CD4-positive, alpha-beta memory T cell (primary cell): ENCODE measurements around the gene SLC46A1. TPM values are rescaled to one million over a fixed set of nuclear protein-coding genes. Genes with fewer than 3 reads are reported as not detected.

Experiments
- CTCF ChIA-PET: fragments of 350-600 bp; sonication (Branson Sonifier 250); formaldehyde crosslinking; loops from one replicate; lab custom pipeline; 2021; ENCODE audit warnings: inconsistent platforms; ENCODE audit not compliant: partially characterized antibody; lab: Charles Lee
- POLR2A ChIA-PET: fragments of 350-600 bp; sonication (Branson Sonifier 250); formaldehyde crosslinking; loops from one replicate; lab custom pipeline; 2021; ENCODE audit not compliant: partially characterized antibody; lab: Charles Lee
- DNase-seq, 5 donors: peaks; one replicate each; pipeline versions ENCODE4 v3.0.0 to v3.0.0-alpha.2; 2020 to 2022; ENCODE audit warnings: mixed read lengths in 1 of 5
- H3K27ac ChIP-seq: one replicate; pipeline ENCODE4 v1.7.0; 2013; ENCODE audit warnings: low read depth, low read length
- H3K27me3 ChIP-seq: 2 replicates; pipeline ENCODE4 v1.7.0; 2013; ENCODE audit warnings: mild to moderate bottlenecking, low read length, moderate library complexity; ENCODE audit not compliant: insufficient read depth
- H3K36me3 ChIP-seq: 2 replicates; pipeline ENCODE4 v1.7.0; 2013; ENCODE audit warnings: mild to moderate bottlenecking, low read length, moderate library complexity; ENCODE audit not compliant: insufficient read depth
- H3K4me1 ChIP-seq: 2 replicates; pipeline ENCODE4 v1.7.0; 2013; ENCODE audit warnings: mild to moderate bottlenecking, low read length, moderate library complexity; ENCODE audit not compliant: insufficient read depth
- H3K4me3 ChIP-seq, 2 donors: one replicate each; pipeline ENCODE4 v1.7.0; 2013; ENCODE audit warnings: low read length in 2 of 2, mild to moderate bottlenecking in 1 of 2
- H3K9me3 ChIP-seq, 2 donors: one replicate each; pipeline ENCODE4 v1.7.0; 2013; ENCODE audit warnings: low read length in 2 of 2, control low read depth in 1 of 2; ENCODE audit not compliant: control insufficient read depth in 1 of 2
- H3K27ac Mint-ChIP-seq, 7 donors: one replicate each; pipeline ENCODE4 v1.8.0; 2020 to 2021; ENCODE audit warnings: mixed read lengths in 7 of 7, mild to moderate bottlenecking in 6 of 7, inconsistent platforms in 3 of 7, moderate library complexity in 3 of 7
- H3K27me3 Mint-ChIP-seq, 2 donors: one replicate each; pipeline ENCODE4 v1.8.0; 2020 to 2021; ENCODE audit warnings: mixed read lengths in 2 of 2
- H3K36me3 Mint-ChIP-seq, 2 donors: one replicate each; pipeline ENCODE4 v1.8.0; 2020 to 2021; ENCODE audit warnings: mixed read lengths in 2 of 2, inconsistent platforms in 1 of 2, mild to moderate bottlenecking in 1 of 2
- H3K4me1 Mint-ChIP-seq, 4 donors: one replicate each; pipeline ENCODE4 v1.8.0; 2020 to 2021; ENCODE audit warnings: mixed read lengths in 4 of 4, mild to moderate bottlenecking in 1 of 4
- H3K4me3 Mint-ChIP-seq, 8 donors: one replicate each; pipeline ENCODE4 v1.8.0; 2020 to 2021; ENCODE audit warnings: mixed read lengths in 8 of 8, mild to moderate bottlenecking in 7 of 8, moderate library complexity in 6 of 8, inconsistent platforms in 3 of 8
- H3K9me3 Mint-ChIP-seq, 8 donors: one replicate each; pipeline ENCODE4 v1.8.0; 2020 to 2021; ENCODE audit warnings: mixed read lengths in 8 of 8, mild to moderate bottlenecking in 5 of 8, inconsistent platforms in 3 of 8, moderate library complexity in 1 of 8
- intact Hi-C: fragments of 100-400 bp; cut with micrococcal nuclease; formaldehyde crosslinking; loops from one replicate; pipeline ENCODE4 v1.15.1; 2023
- polyA plus RNA-seq, 2 donors: library from polyadenylated mRNA; unstranded; fragments of 300-500 nt; fragmentation: Illumina TruSeq; gene quantifications; one replicate each; pipeline ENCODE4 v1.2.3, GENCODE V29; 2021
- total RNA-seq, 2 experiments: library from RNA; stranded (reverse); gene quantifications; one replicate each; pipeline ENCODE4 v1.2.3, GENCODE V29; 2021

SLC46A1 gene
- total and polyA plus RNA-seq, 4 experiments from 2014 or later, result 2.3 to 2.6 (median 2.4) TPM; not detected in 1

DNA sequence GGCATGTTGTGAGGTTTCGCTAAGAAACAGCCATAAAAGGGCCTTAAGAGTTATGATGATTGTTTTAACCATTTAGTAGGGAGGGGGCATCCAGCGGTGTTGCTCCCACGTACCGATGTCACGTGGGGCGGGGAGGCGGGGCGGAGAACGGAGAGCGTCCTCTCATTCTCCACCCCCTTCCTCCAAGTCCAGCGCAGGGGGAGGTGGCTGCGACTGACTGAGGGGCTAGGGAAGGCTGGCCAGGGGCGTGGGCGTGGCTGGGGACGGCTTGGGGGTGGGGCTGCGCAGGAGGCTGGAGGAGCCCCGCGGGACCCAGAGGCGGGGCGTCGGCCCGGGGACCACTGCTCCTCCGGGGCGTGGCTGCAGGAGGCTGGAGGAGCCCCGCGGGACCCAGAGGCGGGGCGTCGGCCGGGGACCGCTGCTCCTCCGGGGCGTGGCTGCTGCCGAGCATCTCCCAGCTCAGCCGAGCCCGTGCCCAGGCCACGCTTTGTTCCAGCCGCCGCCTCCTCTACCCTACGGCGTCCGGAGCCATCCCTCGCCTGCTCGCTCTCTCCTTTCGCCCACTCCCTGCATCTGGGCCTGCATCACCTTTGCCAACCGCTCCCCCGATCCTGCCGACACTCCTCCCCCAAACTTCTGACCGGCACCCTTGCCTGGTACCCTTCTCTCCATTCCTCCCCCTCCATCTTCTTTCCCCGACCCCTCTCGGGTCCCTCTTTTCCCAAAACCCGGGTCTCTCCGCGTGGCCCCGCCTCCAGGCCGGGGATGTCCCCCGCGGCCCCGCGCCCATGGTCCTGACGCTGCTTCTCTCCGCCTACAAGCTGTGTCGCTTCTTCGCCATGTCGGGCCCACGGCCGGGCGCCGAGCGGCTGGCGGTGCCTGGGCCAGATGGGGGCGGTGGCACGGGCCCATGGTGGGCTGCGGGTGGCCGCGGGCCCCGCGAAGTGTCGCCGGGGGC lies 34.5 kb downstream of the SLC46A1 start, which contains the start of gene SARM1:
Gene SARM1 (plus strand): TSS at position 450 of the 958 bp plus-strand sequence. CDS start 339 bp downstream, at position 789.
- H3K4me3 ChIP-seq, result peak within 1 kb of the TSS in 1 of 2 donors; percentile 81
- no peaks in the 10 kb centered on the region for H3K9me3 ChIP-seq
- Mint-ChIP-seq H3K36me3 (peaks cover 3% of the 10 kb centered on the region in 2 donors), H3K27ac (peak within 1 kb of the TSS; percentile 88 to 99 (median 97)), H3K4me3 (peak within 1 kb of the TSS; percentile 91 to 100 (median 96)), H3K27me3 (no peaks in the 10 kb centered on the region), H3K4me1 (peaks cover 13 to 29% (median 17%) of the 10 kb centered on the region in 4 donors), H3K9me3 (no peaks in the 10 kb centered on the region)
- H3K27ac ChIP-seq, result peak within 1 kb of the TSS; percentile 85
- H3K4me1 ChIP-seq, result peaks cover 14% of the 10 kb centered on the region
- ChIA-PET POLR2A (interaction anchor here (0.6 to 6.5 kb wide), 8 partner anchors 10 to 316 kb away, joined by 3 to 62 read pairs (median 4); partner anchors contain the start of genes IFT20, POLDIP2 and TNFAIP1), CTCF (interaction anchor here (1.0 to 2.3 kb wide), 3 partner anchors 11 to 13 kb away, joined by 5 to 6 read pairs (median 5); no protein-coding TSS in a partner anchor)
- H3K27me3 ChIP-seq, result no peaks in the 10 kb centered on the region
- peak; percentile 73 to 87 (median 79) for DNase-seq
- no peaks in the 10 kb centered on the region for H3K36me3 ChIP-seq
- intact Hi-C loops, result loop anchor here (1.0 kb wide), 4 partner anchors 13 to 52 kb away; partner anchors contain the start of genes IFT20, POLDIP2, TMEM97 and TNFAIP1

DNA sequence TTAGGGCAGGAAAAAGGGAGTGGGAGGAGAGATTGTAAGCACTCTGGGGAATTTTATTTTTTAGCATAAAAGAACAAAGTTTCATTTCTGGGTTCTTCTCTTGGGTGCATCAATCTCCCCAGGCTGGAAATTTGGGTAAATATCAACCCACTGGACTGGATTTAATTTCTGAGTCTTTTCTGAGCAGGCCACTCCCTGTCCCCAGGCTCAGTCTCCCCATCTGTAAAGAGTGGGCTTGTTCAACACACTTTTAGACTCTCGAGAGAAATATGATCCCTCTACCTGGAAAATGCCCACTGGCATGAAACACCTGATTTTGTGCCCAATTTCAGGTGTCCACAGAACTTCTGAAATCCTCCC lies 35.3 kb downstream of the SLC46A1 start:
- ChIA-PET CTCF (interaction anchor here (0.9 to 2.3 kb wide), 5 partner anchors 10 to 46 kb away, joined by 3 to 6 read pairs (median 3); no protein-coding TSS in a partner anchor), POLR2A (interaction anchor here (0.9 to 6.5 kb wide), 5 partner anchors 13 to 36 kb away, joined by 3 to 62 read pairs (median 15); partner anchors contain the start of genes IFT20, POLDIP2 and TNFAIP1)
- Histone ChIP-seq H3K36me3 (no peaks in the 10 kb centered on the region), H3K27ac (peak overlapping the region; percentile 85), H3K4me3 (no peak overlapping the region), H3K9me3 (no peaks in the 10 kb centered on the region), H3K27me3 (no peaks in the 10 kb centered on the region), H3K4me1 (peaks cover 14% of the 10 kb centered on the region)
- H3K9me3 Mint-ChIP-seq, result no peaks in the 10 kb centered on the region
- intact Hi-C loops, result loop anchor here (1.0 kb wide), 4 partner anchors 13 to 51 kb away; partner anchors contain the start of genes IFT20, POLDIP2, TMEM97 and TNFAIP1
- no peaks in the 10 kb centered on the region for H3K27me3 Mint-ChIP-seq
- H3K4me1 Mint-ChIP-seq, result peaks cover 13 to 29% (median 17%) of the 10 kb centered on the region in 4 donors
- peak overlapping the region; percentile 88 to 99 (median 97) for H3K27ac Mint-ChIP-seq
- H3K4me3 Mint-ChIP-seq, result peak overlapping the region; percentile 91 to 100 (median 96)
- H3K36me3 Mint-ChIP-seq, result peaks cover 3% of the 10 kb centered on the region in 2 donors
- DNase-seq, result no peak

DNA sequence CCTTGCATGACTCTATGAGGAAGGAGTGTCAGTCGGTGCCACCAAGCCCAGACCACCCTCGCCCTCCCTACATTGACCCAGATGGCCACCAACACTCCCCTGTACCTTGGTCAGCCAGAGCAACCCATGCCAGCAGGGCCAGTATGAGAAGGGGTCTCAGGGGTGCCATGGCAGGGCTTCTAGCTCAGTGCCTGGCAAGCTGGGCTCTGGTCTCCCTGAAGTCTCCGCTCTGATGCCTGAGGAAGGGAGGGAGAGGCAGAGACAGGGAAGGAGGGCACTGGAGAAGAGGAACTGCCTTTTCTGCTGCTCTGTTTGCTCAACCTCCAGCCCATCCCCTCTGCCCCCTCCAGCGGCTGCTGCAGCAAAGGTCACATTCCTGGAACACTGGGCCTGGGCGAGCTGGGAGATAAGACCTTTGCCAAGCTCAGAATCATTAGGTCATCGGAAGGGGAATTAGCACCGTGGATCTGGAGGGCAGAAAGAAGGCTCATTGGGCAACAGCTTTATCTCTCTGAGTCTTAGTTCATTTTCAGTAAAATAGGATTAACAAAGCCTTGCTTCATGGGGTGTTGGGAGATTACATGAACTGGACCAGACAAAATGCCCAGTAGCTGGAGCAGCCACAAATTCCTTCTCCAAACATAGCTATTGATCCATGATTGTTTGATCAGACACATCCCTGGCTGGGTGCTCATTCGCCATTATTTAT lies 35.8 kb downstream of the SLC46A1 start, which contains the start of gene VTN:
Gene VTN (minus strand): TSS at position 273 of the 709 bp plus-strand sequence. CDS start 104 bp downstream, at position 169.
- no peaks in the 10 kb centered on the region for H3K9me3 Mint-ChIP-seq

DNA sequence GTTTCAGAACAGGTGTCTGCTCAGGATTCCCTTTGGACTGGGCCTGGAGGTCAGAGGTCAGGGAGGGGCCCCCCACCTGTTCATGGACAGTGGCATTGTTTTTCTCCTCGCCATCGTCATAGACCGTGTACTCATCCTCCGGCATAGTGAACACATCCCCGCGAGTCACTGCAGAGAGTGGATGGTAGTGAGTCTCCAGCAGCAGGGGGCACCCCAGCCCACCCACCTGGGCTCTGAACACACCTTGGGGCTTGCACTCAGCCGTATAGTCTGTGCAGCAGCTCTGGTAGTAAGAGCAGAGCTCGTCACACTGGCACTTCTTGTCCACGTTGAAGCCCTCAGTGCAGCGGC lies 36.4 kb downstream of the SLC46A1 start:
- no peaks in the 10 kb centered on the region for H3K27me3 Mint-ChIP-seq
- H3K36me3 Mint-ChIP-seq, result peaks cover 0 to 3% of the 10 kb centered on the region in 2 donors
- no peak for DNase-seq
- CTCF ChIA-PET, result interaction anchor here (0.6 to 2.3 kb wide), 3 partner anchors 15 to 47 kb away, joined by 3 to 6 read pairs (median 3); no protein-coding TSS in a partner anchor
- Histone ChIP-seq H3K27me3 (no peaks in the 10 kb centered on the region), H3K36me3 (peaks cover 1% of the 10 kb centered on the region), H3K9me3 (no peaks in the 10 kb centered on the region), H3K4me1 (peaks cover 14% of the 10 kb centered on the region), H3K4me3 (no peak overlapping the region), H3K27ac (no peak overlapping the region)
- peak overlapping the region in 5 of 7 donors; percentile 5 to 97 (median 88) for H3K27ac Mint-ChIP-seq
- intact Hi-C loops, result no loop called here
- H3K9me3 Mint-ChIP-seq, result no peaks in the 10 kb centered on the region
- POLR2A ChIA-PET, result interaction anchor here (6.5 kb wide), 1 partner anchor 13 kb away, joined by 62 read pairs; the partner anchor contains the start of gene POLDIP2
- peaks cover 11 to 25% (median 16%) of the 10 kb centered on the region in 4 donors for H3K4me1 Mint-ChIP-seq
- peak overlapping the region in 4 of 8 donors; percentile 18 to 100 (median 72) for H3K4me3 Mint-ChIP-seq

More for the DNA sequence above, 35.8 kb downstream of the SLC46A1 start, which contains the start of gene VTN:
- CTCF ChIA-PET, result interaction anchor here (0.6 to 2.3 kb wide), 6 partner anchors 9 to 47 kb away, joined by 3 to 6 read pairs (median 3); no protein-coding TSS in a partner anchor
- H3K36me3 ChIP-seq, result no peaks in the 10 kb centered on the region
- H3K9me3 ChIP-seq, result no peaks in the 10 kb centered on the region
- peaks cover 3% of the 10 kb centered on the region in 2 donors for H3K36me3 Mint-ChIP-seq
- H3K27ac Mint-ChIP-seq, result peak within 1 kb of the TSS; percentile 88 to 99 (median 97)
- peak within 1 kb of the TSS in 1 of 2 donors; percentile 81 for H3K4me3 ChIP-seq
- peaks cover 13 to 29% (median 17%) of the 10 kb centered on the region in 4 donors for H3K4me1 Mint-ChIP-seq
- peak within 1 kb of the TSS; percentile 91 to 100 (median 96) for H3K4me3 Mint-ChIP-seq
- POLR2A ChIA-PET, result interaction anchor here (0.9 to 6.5 kb wide), 4 partner anchors 13 to 31 kb away, joined by 3 to 62 read pairs (median 22); partner anchors contain the start of gene POLDIP2
- peaks cover 14% of the 10 kb centered on the region for H3K4me1 ChIP-seq
- H3K27me3 Mint-ChIP-seq, result no peaks in the 10 kb centered on the region
- H3K27ac ChIP-seq, result peak within 1 kb of the TSS; percentile 85
- H3K27me3 ChIP-seq, result no peaks in the 10 kb centered on the region
- intact Hi-C loops, result no loop called here
- no peak for DNase-seq

DNA sequence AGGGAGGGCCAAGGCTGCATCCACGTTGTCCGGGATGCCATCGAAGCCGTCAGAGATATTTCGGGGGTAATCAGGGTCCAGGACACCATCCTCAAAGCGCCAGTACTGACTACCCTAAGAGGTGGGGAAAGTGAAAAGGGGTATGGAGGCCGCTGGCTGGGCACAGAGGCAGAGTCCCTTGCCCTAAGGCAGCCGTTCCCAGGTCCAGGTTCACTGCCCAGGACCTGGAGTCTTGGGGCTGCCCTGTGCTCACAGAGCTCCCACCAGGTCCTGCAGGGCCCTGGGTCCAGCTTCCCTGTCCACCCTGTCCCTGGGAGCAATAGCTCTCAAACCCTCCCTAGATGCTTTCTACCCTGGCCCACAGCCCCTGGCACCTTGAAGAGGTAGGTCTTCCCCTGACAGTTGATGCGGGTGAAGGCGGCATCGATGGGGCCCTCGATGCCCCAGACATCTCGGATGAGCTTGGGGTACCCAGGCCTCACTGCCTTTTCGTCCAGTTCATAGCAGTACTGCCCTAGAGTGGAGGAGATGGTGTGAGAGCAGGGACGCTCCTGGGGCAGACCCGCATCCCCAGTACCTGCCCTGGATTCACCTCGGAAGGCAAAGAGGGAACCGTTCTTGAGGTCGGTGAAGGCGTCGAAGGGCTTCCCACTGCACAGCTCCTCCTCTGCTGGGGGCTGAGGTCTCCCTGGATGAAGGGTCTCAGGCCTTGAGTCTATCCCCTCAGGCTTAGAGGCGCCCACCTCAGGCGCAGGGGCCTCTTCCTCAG lies 36.9 kb downstream of the SLC46A1 start:
- DNase-seq, result no peak
- Mint-ChIP-seq H3K4me1 (peaks cover 11 to 25% (median 16%) of the 10 kb centered on the region in 4 donors), H3K4me3 (no peak overlapping the region), H3K36me3 (peaks cover 0 to 3% of the 10 kb centered on the region in 2 donors), H3K27me3 (no peaks in the 10 kb centered on the region), H3K9me3 (no peaks in the 10 kb centered on the region), H3K27ac (peak overlapping the region in 2 of 7 donors; percentile 29 to 67)
- H3K27ac ChIP-seq, result no peak overlapping the region
- no peaks in the 10 kb centered on the region for H3K27me3 ChIP-seq
- peaks cover 14% of the 10 kb centered on the region for H3K4me1 ChIP-seq
- intact Hi-C loops, result no loop called here
- H3K9me3 ChIP-seq, result no peaks in the 10 kb centered on the region
- peaks cover 3% of the 10 kb centered on the region for H3K36me3 ChIP-seq
- ChIA-PET POLR2A (interaction anchor here (1.0 to 6.5 kb wide), 3 partner anchors 12 to 34 kb away, joined by 3 to 62 read pairs (median 4); partner anchors contain the start of genes IFT20, POLDIP2 and TNFAIP1), CTCF (no interaction called here)
- no peak overlapping the region for H3K4me3 ChIP-seq
